Lower lobe of right lung (tissue), 2 donors: ENCODE results near the gene IP6K3. TPM values are rescaled to one million over a fixed set of nuclear protein-coding genes. Genes with fewer than 3 reads are reported as not detected.

Source experiments
- ATAC-seq, 2 donors: fragments of 200-7000 bp; cut with Tn5 transposase; one replicate each; pipeline ENCODE4 v1.9.1; 2020 to 2022; ENCODE audit warnings: mild to moderate bottlenecking in 2 of 2, moderate library complexity in 2 of 2
- DNase-seq: peaks from one replicate; pipeline ENCODE4 v3.0.0-alpha.2; 2020
- H3K27ac ChIP-seq: fragments of 200-600 bp; one replicate; pipeline ENCODE4 v1.8.0; 2022
- H3K27me3 ChIP-seq: fragments of 200-600 bp; one replicate; pipeline ENCODE4 v1.8.0; 2022; ENCODE audit warnings: low read depth
- H3K36me3 ChIP-seq: fragments of 200-600 bp; one replicate; pipeline ENCODE4 v1.8.0; 2022; ENCODE audit warnings: mild to moderate bottlenecking
- H3K4me1 ChIP-seq: fragments of 200-600 bp; one replicate; pipeline ENCODE4 v1.8.0; 2022
- H3K4me3 ChIP-seq: fragments of 200-600 bp; one replicate; pipeline ENCODE4 v1.8.0; 2022; ENCODE audit warnings: mild to moderate bottlenecking
- H3K9me3 ChIP-seq: fragments of 200-600 bp; one replicate; pipeline ENCODE4 v1.8.0; 2022
- intact Hi-C: fragments of 100-400 bp; cut with DNase I; formaldehyde crosslinking; loops from one replicate; pipeline ENCODE4 v1.11.0; 2022
- total RNA-seq: library from RNA; stranded (reverse); fragmentation: NEBNext Ultra II Directional; extraction: Animal tissue kit (Norgen Biotek cat#: 25700); gene quantifications from one replicate; pipeline ENCODE4 v1.2.1, GENCODE V29; 2021
- TF ChIP-seq, protein P1 (sequence below): fragments of 200-600 bp; IDR thresholded peaks from one replicate; pipeline ENCODE4 v1.8.0; 2022; ENCODE audit warnings: antibody characterized with exemption, mild to moderate bottlenecking
- donor health status: DM: no; HTN: yes; CAD: no; lungs with severe emphysema.

Gene IP6K3
- total RNA-seq, 1 donor from 2014 or later, result 3.5 TPM

DNA sequence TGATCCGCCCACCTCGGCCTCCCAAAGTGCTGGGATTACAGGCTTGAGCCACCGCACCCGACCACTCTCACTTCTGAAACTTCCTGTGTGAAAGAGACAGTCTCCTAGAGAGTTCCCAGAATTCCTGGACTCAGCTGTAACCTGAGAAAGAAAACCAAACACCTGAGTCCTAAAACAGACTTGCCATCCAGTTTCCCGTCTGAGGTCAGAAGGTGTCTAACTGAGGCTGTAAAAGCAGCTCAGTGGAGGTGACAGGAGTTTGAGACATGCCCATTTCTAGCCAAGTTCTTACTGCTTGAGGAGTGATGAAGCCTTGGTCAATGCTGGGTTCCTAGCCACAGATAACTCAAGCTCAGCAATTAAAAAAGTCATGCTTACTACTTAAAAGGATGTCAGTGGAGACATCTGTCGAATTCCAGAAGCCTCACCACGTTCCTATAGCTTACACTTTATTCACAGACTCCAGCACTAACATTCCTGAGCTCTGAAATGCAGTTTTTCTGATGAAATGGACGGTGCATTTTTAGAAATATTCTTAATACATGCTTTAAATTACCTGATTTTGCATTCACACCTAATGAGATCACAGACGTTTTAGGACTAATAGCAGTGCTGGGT, 41.3 kb downstream of the IP6K3 start:
- Histone ChIP-seq H3K4me1 (peaks cover 6% of the 10 kb centered on the region), H3K4me3 (no peak overlapping the region), H3K36me3 (peaks cover 20% of the 10 kb centered on the region), H3K27me3 (no peaks in the 10 kb centered on the region), H3K27ac (no peak overlapping the region), H3K9me3 (no peaks in the 10 kb centered on the region)
- DNase-seq (peak; percentile 7), ATAC-seq (no peak)
- intact Hi-C loops, result no loop called here
- TF ChIP-seq, protein P1, sequence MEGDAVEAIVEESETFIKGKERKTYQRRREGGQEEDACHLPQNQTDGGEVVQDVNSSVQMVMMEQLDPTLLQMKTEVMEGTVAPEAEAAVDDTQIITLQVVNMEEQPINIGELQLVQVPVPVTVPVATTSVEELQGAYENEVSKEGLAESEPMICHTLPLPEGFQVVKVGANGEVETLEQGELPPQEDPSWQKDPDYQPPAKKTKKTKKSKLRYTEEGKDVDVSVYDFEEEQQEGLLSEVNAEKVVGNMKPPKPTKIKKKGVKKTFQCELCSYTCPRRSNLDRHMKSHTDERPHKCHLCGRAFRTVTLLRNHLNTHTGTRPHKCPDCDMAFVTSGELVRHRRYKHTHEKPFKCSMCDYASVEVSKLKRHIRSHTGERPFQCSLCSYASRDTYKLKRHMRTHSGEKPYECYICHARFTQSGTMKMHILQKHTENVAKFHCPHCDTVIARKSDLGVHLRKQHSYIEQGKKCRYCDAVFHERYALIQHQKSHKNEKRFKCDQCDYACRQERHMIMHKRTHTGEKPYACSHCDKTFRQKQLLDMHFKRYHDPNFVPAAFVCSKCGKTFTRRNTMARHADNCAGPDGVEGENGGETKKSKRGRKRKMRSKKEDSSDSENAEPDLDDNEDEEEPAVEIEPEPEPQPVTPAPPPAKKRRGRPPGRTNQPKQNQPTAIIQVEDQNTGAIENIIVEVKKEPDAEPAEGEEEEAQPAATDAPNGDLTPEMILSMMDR, result no peak

DNA sequence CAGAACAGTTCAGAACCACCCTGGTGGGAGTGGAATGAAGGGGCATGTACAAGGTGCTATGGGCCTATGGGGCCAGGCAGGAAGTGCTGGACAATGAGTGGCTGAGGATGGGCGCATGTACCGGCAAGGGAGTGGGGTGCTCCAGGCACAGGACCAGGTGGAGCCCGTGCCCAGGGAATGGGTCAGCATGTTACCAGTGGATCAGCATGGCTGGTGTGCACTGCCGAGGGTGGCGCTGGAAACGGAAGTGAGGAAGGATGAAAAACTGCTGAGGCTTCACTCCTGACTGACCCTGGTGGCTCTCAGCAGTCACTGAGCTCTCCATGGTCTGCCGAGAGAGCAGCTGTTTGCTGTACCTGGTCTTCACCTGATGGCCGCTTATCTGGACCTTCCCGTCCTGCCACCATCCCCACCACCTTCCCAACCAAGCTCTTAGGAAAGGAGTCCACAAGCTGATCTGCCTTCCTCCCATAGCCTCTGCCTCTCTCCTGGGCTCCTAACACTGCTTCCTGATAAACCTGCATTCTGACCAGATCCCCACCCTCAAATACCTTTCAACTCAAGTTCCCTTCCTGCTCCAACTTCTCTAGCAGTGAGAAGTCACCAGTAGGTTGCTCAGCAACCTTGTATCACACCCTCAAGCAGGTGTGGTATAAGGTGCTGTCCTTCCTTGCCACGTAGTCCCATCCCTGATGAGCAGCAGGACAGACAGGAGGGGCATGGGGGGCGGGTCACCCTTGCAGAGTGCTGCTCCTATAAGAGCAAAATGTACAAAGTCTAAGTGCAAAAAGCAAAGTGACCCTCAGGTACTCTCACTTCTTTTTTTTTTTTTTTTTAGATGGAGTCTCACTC, 42.3 kb downstream of the IP6K3 start:
- intact Hi-C loops, result no loop called here
- peak; percentile 30 for DNase-seq

DNA sequence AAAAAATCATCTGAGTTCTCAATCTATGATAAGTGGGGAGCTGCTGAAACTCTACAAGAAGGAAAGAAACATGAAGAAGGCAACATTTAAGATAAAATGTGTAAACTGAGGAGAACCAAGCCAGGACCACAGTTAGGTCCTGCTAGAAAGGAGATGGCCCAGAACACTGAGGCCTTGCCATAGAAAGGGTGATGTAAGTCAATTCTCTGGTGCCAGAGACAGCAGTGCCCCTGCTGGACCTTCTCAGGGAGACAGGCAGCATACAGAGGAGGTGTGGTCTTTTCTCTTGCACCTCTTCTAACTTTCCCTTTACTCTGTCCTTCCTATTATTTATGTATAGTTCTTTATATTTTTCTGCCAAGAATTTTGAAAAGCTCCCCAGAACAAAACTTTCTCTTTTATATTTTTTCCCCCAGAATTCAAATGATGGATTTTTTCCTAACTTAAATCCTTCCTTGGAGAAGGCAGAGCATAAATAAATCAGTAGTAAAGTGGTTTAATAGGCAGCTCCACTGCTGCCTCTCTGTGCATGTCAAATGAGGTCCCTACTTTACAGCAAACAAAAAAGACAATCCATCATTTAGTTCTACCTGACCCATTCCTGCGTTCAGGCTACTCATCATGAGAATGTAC, 44.2 kb downstream of the IP6K3 start:
- DNase-seq, result peak; percentile 48
- intact Hi-C loops, result no loop called here
- peak; percentile 60 to 72 for ATAC-seq

More for the DNA sequence above, 42.3 kb downstream of the IP6K3 start:
- Histone ChIP-seq H3K27ac (no peak overlapping the region), H3K4me1 (peaks cover 9% of the 10 kb centered on the region), H3K36me3 (peaks cover 15% of the 10 kb centered on the region), H3K27me3 (no peaks in the 10 kb centered on the region), H3K9me3 (no peaks in the 10 kb centered on the region), H3K4me3 (no peak overlapping the region)
- peak in 1 of 2 donors; percentile 3 for ATAC-seq
- TF ChIP-seq, protein P1, result no peak

DNA sequence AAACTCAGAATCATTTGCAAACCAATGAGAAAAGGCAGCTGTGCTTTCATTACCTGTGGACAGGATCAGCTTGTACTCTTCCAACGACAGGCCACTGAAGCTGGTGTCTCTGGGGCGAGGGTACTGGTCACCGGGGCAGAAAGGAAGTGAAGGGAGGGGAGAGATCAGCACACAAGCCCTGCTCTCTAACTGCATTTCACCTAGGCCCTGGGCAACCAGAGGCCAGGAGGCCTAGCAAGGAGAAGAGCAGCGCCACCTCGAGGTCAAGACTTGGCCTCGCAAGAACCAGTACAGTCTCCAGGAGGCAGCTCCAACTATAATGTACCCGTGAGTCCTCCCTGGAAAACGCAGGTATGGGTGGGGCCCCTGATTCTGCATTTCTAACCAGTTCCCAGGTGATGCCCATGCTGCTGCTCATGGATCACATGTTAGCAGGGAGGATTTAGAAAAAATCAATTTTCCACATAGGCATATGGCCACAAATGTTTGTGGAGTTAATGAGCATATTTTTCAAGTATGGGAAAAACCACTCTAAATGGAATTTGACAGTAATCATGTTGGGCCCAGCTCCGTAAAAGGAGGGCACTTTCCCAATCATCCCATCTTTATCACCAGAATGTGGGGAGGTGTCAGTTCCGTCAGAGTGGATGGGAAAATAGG, 46.2 kb downstream of the IP6K3 start:
- H3K36me3 ChIP-seq, result peaks cover 36% of the 10 kb centered on the region
- no peak overlapping the region for H3K4me3 ChIP-seq
- H3K4me1 ChIP-seq, result peaks cover 30% of the 10 kb centered on the region
- H3K9me3 ChIP-seq, result no peaks in the 10 kb centered on the region
- peak; percentile 79 for DNase-seq
- no peak overlapping the region for H3K27ac ChIP-seq
- TF ChIP-seq, protein P1, result peak; percentile 71
- intact Hi-C loops, result no loop called here
- no peaks in the 10 kb centered on the region for H3K27me3 ChIP-seq
- peak; percentile 75 to 76 for ATAC-seq

More for the DNA sequence above, 44.2 kb downstream of the IP6K3 start:
- H3K36me3 ChIP-seq, result peaks cover 17% of the 10 kb centered on the region
- no peaks in the 10 kb centered on the region for H3K27me3 ChIP-seq
- H3K9me3 ChIP-seq, result no peaks in the 10 kb centered on the region
- TF ChIP-seq, protein P1, result peak; percentile 54
- no peak overlapping the region for H3K27ac ChIP-seq
- peaks cover 11% of the 10 kb centered on the region for H3K4me1 ChIP-seq
- H3K4me3 ChIP-seq, result no peak overlapping the region

DNA sequence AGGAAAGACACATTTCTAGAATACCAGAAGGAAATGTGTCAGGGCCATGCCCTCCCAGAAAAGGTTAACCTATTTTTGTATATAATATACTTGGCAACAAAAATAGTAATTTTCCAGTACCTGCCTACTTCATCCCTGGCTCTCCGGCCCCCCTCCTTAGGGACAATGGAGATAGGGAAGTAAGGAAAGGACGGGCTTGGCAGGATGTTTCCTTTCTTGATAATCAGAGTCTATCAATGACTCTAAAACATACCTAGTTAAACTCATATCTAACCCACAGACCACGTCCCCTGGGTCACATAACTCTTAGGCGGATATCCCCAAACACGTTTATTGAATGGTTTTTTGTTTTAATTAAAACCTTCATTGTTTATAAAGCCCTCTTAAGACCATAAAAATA, 47.0 kb downstream of the IP6K3 start:
- DNase-seq (no peak), ATAC-seq (no peak)
- TF ChIP-seq, protein P1, result no peak
- H3K27ac ChIP-seq, result no peak overlapping the region
- no peak overlapping the region for H3K4me3 ChIP-seq
- intact Hi-C loops, result loop anchor here (10.0 kb wide), 1 partner anchor 115 kb away; the partner anchor contains the start of gene BAK1
- H3K4me1 ChIP-seq, result peaks cover 38% of the 10 kb centered on the region
- H3K9me3 ChIP-seq, result no peaks in the 10 kb centered on the region
- no peaks in the 10 kb centered on the region for H3K27me3 ChIP-seq
- H3K36me3 ChIP-seq, result peaks cover 44% of the 10 kb centered on the region
